ENCODE results near the gene SLC6A13. TPM values are rescaled to one million over a fixed set of nuclear protein-coding genes. Genes with fewer than 3 reads are reported as not detected.

The SLC6A13 gene
- total RNA-seq, 1 donor = not detected

- H3K4me3 ChIP-seq (ENCODE audit: low read depth, low read length) = no peak overlapping the region
- TF ChIP-seq CTCF (IDR thresholded peaks at IDR 0.05; ENCODE audit: insufficient read depth, low read length) = no peak
- no peak for DNase-seq (ENCODE audit: low read depth)
Measured at GRCh38 chr12:209246-209645, 53.4 kb downstream of the SLC6A13 start.

GRCh38 chr12:208813-209212 is 53.8 kb downstream of the SLC6A13 start:
- no peak for DNase-seq (ENCODE audit: low read depth)
- TF ChIP-seq CTCF (IDR thresholded peaks at IDR 0.05; ENCODE audit: insufficient read depth, low read length) = no peak
- H3K4me3 ChIP-seq (ENCODE audit: low read depth, low read length) = no peak overlapping the region

- no peak for DNase-seq (ENCODE audit: low read depth)
- no peak overlapping the region for H3K4me3 ChIP-seq (ENCODE audit: low read depth, low read length)
- TF ChIP-seq CTCF (IDR thresholded peaks at IDR 0.05; ENCODE audit: insufficient read depth, low read length) = no peak
Measured at GRCh38 chr12:207804-208203, 54.8 kb downstream of the SLC6A13 start.

- no peak overlapping the region for H3K4me3 ChIP-seq (ENCODE audit: low read depth, low read length)
- DNase-seq (ENCODE audit: low read depth) = no peak
- TF ChIP-seq CTCF (IDR thresholded peaks at IDR 0.05; ENCODE audit: insufficient read depth, low read length) = no peak
Measured at GRCh38 chr12:206746-207440, 55.7 kb downstream of the SLC6A13 start.

GRCh38 chr12:205026-205425 is 57.6 kb downstream of the SLC6A13 start:
- H3K4me3 ChIP-seq (ENCODE audit: low read depth, low read length) = no peak overlapping the region
- no peak for TF ChIP-seq CTCF (IDR thresholded peaks at IDR 0.05; ENCODE audit: insufficient read depth, low read length)
- no peak for DNase-seq (ENCODE audit: low read depth)

- TF ChIP-seq CTCF (IDR thresholded peaks at IDR 0.05; ENCODE audit: insufficient read depth, low read length) = no peak
- H3K4me3 ChIP-seq (ENCODE audit: low read depth, low read length) = no peak overlapping the region
- DNase-seq (ENCODE audit: low read depth) = no peak
Measured at GRCh38 chr12:204261-204678, 58.4 kb downstream of the SLC6A13 start.

All from fibroblast of the aortic adventitia (primary cell).